ENCODE data around the gene RNF214. TPM values are rescaled to one million over a fixed set of nuclear protein-coding genes. Genes with fewer than 3 reads are reported as not detected.

RNF214 gene
- total RNA-seq, 2 experiments from 2014 or later = 12.9 to 15.8 TPM

DNA sequence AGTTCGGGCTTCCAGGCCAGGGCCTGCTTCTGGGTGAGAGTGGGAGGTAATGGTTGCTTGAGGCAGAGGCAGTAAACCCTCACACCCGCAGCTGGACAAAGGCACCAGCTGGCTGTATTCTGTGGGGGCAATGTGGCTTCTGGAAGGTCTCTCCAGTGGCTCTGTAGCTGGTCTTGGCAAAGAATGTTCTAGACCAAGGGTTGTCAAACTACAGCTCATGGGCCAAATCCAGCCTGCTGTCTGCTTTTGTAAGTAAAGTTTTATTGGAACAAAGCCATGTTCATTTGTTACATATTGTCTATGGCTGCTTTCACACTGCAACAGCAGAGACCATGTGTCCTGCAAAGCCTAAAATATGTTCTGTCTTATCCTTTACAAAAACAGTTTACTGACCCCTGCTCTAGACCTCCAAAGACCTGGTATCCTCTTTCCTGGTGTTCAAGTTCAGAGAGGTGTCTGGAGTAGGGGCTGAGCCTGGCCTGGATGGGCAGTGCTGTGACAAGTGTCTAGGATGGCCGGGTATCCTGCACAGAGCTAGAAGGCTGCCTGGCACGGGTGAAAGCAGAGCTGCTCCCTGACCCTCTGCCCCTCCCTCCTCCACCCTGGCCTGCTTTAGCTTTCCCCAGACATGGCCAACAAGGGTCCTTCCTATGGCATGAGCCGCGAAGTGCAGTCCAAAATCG, 29.9 kb upstream of the RNF214 start:
- ATAC-seq (ENCODE audit: poor library complexity) (no peak), DNase-seq (no peak)
- intact Hi-C loops (cut with DNase I, micrococcal nuclease) = no loop called here
- no peaks in the 10 kb centered on the region for H3K9me3 Mint-ChIP-seq
- no peaks in the 10 kb centered on the region for H3K4me1 ChIP-seq (ENCODE audit: insufficient read depth, low read length)
- H3K27me3 ChIP-seq (ENCODE audit: control insufficient read depth in 1 of 2, insufficient read depth in 2 of 2, low read length in 2 of 2) = no peaks in the 10 kb centered on the region
- H3K9me3 ChIP-seq (ENCODE audit: control insufficient read depth in 1 of 2, insufficient read depth in 1 of 2, low read length in 2 of 2) = no peaks in the 10 kb centered on the region
- TF ChIP-seq CTCF (IDR thresholded peaks at IDR 0.05) = no peak
- ChIA-PET CTCF (interaction anchor here (0.6 kb wide), 1 partner anchor 21 kb away, joined by 3 read pairs; no protein-coding TSS in a partner anchor), POLR2A (interaction anchor here (1.2 to 1.4 kb wide), 2 partner anchors 24 to 29 kb away, joined by 3 read pairs; partner anchors contain the start of genes PCSK7 and SIDT2)
- H3K4me1 Mint-ChIP-seq (ENCODE audit: low read depth) = peaks cover 6% of the 10 kb centered on the region
- no peak overlapping the region for H3K4me3 Mint-ChIP-seq
- H3K36me3 Mint-ChIP-seq (ENCODE audit: low read depth) = peaks cover 29% of the 10 kb centered on the region
- H3K4me3 ChIP-seq (ENCODE audit: low read length) = no peak overlapping the region
- no peak overlapping the region for H3K27ac ChIP-seq (ENCODE audit: low read depth in 1 of 2, low read length in 2 of 2)
- no peaks in the 10 kb centered on the region for H3K27me3 Mint-ChIP-seq
- peaks cover 32% of the 10 kb centered on the region for H3K36me3 ChIP-seq (ENCODE audit: insufficient read depth, low read length)
- peak overlapping the region; percentile 24 for H3K27ac Mint-ChIP-seq

- POLR2A ChIA-PET = interaction anchor here (1.2 to 1.4 kb wide), 2 partner anchors 25 to 29 kb away, joined by 3 read pairs; partner anchors contain the start of genes PCSK7 and SIDT2
- peaks cover 32% of the 10 kb centered on the region for H3K36me3 ChIP-seq (ENCODE audit: insufficient read depth, low read length)
Measured at GRCh38 chr11:117203069-117203407, 29.4 kb upstream of the RNF214 start.

DNA sequence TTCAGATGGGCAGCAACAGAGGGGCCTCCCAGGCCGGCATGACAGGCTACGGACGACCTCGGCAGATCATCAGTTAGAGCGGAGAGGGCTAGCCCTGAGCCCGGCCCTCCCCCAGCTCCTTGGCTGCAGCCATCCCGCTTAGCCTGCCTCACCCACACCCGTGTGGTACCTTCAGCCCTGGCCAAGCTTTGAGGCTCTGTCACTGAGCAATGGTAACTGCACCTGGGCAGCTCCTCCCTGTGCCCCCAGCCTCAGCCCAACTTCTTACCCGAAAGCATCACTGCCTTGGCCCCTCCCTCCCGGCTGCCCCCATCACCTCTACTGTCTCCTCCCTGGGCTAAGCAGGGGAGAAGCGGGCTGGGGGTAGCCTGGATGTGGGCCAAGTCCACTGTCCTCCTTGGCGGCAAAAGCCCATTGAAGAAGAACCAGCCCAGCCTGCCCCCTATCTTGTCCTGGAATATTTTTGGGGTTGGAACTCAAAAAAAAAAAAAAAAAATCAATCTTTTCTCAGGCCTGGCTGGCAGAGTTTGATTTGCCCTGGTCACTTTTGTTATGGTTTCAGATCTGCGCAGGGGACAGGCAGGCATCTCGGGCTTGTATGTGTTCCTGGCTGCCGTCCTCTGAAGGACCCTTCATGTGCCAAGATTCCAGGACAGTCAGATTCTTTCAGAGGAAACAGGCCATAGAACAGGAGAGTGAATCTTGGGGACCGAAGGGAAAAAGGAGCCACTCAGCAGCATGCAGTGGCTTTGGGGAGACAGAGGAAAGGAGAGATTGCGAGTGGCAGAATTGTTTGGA, 28.0 kb upstream of the RNF214 start:
- CTCF ChIA-PET = no interaction called here
- no peaks in the 10 kb centered on the region for H3K27me3 ChIP-seq (ENCODE audit: control insufficient read depth in 1 of 2, insufficient read depth in 2 of 2, low read length in 2 of 2)
- POLR2A ChIA-PET = interaction anchor here (0.6 kb wide), 1 partner anchor 43 kb away, joined by 4 read pairs; no protein-coding TSS in a partner anchor
- Mint-ChIP-seq H3K36me3 (ENCODE audit: low read depth) (peaks cover 37% of the 10 kb centered on the region), H3K9me3 (no peaks in the 10 kb centered on the region), H3K4me1 (ENCODE audit: low read depth) (no peaks in the 10 kb centered on the region), H3K27me3 (no peaks in the 10 kb centered on the region), H3K27ac (peak overlapping the region; percentile 51), H3K4me3 (no peak overlapping the region)
- DNase-seq (no peak), ATAC-seq (ENCODE audit: poor library complexity) (no peak)
- no peak overlapping the region for H3K27ac ChIP-seq (ENCODE audit: low read depth in 1 of 2, low read length in 2 of 2)
- intact Hi-C loops (cut with DNase I, micrococcal nuclease) = no loop called here
- no peak overlapping the region for H3K4me3 ChIP-seq (ENCODE audit: low read length)
- H3K9me3 ChIP-seq (ENCODE audit: control insufficient read depth in 1 of 2, insufficient read depth in 1 of 2, low read length in 2 of 2) = no peaks in the 10 kb centered on the region
- H3K36me3 ChIP-seq (ENCODE audit: insufficient read depth, low read length) = peaks cover 32% of the 10 kb centered on the region
- H3K4me1 ChIP-seq (ENCODE audit: insufficient read depth, low read length) = no peaks in the 10 kb centered on the region
- no peak for TF ChIP-seq CTCF (IDR thresholded peaks at IDR 0.05)

More at GRCh38 chr11:117203069-117203407, 29.4 kb upstream of the RNF214 start:
- Mint-ChIP-seq H3K9me3 (no peaks in the 10 kb centered on the region), H3K36me3 (ENCODE audit: low read depth) (peaks cover 29% of the 10 kb centered on the region), H3K4me3 (no peak overlapping the region), H3K27me3 (no peaks in the 10 kb centered on the region), H3K27ac (peak overlapping the region; percentile 58), H3K4me1 (ENCODE audit: low read depth) (peaks cover 5% of the 10 kb centered on the region)
- CTCF ChIA-PET = no interaction called here
- DNase-seq (no peak), ATAC-seq (ENCODE audit: poor library complexity) (no peak)
- Histone ChIP-seq H3K4me3 (ENCODE audit: low read length) (no peak overlapping the region), H3K27ac (ENCODE audit: low read depth in 1 of 2, low read length in 2 of 2) (no peak overlapping the region), H3K9me3 (ENCODE audit: control insufficient read depth in 1 of 2, insufficient read depth in 1 of 2, low read length in 2 of 2) (no peaks in the 10 kb centered on the region), H3K27me3 (ENCODE audit: control insufficient read depth in 1 of 2, insufficient read depth in 2 of 2, low read length in 2 of 2) (no peaks in the 10 kb centered on the region), H3K4me1 (ENCODE audit: insufficient read depth, low read length) (no peaks in the 10 kb centered on the region)
- intact Hi-C loops (cut with DNase I, micrococcal nuclease) = no loop called here
- TF ChIP-seq CTCF (IDR thresholded peaks at IDR 0.05) = no peak

All from CD4-positive, alpha-beta T cell (primary cell).